H1 (cell line): Measurements from ENCODE around the gene DNAL4. TPM values are rescaled to one million over a fixed set of nuclear protein-coding genes. Genes with fewer than 3 reads are reported as not detected.

Source experiments
- CTCF ChIA-PET: fragments of 300-600 bp; sonication (Branson Sonifier 250); formaldehyde crosslinking; loops from one replicate; lab custom pipeline; 2021; ENCODE audit not compliant: partially characterized antibody; lab: Charles Lee
- POLR2A ChIA-PET: fragments of 300-600 bp; sonication (Branson Sonifier 250); formaldehyde crosslinking; loops from one replicate; lab custom pipeline; 2021; ENCODE audit warnings: inconsistent platforms; ENCODE audit not compliant: partially characterized antibody; lab: Charles Lee
- DNase-seq, 2 experiments: peaks; one replicate each; pipeline versions ENCODE4 v3.0.0 to v3.0.0-alpha.2; 2010 to 2022; ENCODE audit warnings: low spot score in 2 of 2, low read depth in 1 of 2, mixed read lengths in 1 of 2
- FAIRE-seq: peaks from 2 replicates; lab custom pipeline; 2011; peaks lifted over from hg19 to GRCh38; lab: Jason Lieb, UNC
- H2AFZ ChIP-seq: 2 replicates; pipeline ENCODE4 v1.8.1; 2012; ENCODE audit warnings: low read length, inconsistent platforms
- H2AK5ac ChIP-seq: 2 replicates; pipeline ENCODE4 v1.6.1; 2013; ENCODE audit warnings: low read depth, low read length
- H2BK120ac ChIP-seq: replicated peaks from 2 replicates; pipeline ENCODE3; 2013; ENCODE audit warnings: low read depth, low read length, inconsistent platforms
- H2BK12ac ChIP-seq: 2 replicates; pipeline ENCODE4 v1.6.1; 2013; ENCODE audit warnings: low read depth, low read length
- H2BK15ac ChIP-seq: 2 replicates; pipeline ENCODE4 v1.6.1; 2013; ENCODE audit warnings: low read length
- H2BK20ac ChIP-seq: 2 replicates; pipeline ENCODE4 v1.6.1; 2013; ENCODE audit warnings: low read length
- H2BK5ac ChIP-seq: 2 replicates; pipeline ENCODE4 v1.6.1; 2013; ENCODE audit warnings: low read depth, low read length
- H3K14ac ChIP-seq: 2 replicates; pipeline ENCODE4 v1.6.1; 2013; ENCODE audit warnings: inconsistent platforms; ENCODE audit not compliant: insufficient read length
- H3K18ac ChIP-seq: 2 replicates; pipeline ENCODE4 v1.6.1; 2013; ENCODE audit warnings: low read length; ENCODE audit errors: extremely low read depth
- H3K23ac ChIP-seq: 2 replicates; pipeline ENCODE4 v1.6.1; 2013; ENCODE audit warnings: inconsistent platforms; ENCODE audit not compliant: insufficient read length
- H3K23me2 ChIP-seq: 2 replicates; pipeline ENCODE4 v1.6.1; 2013; ENCODE audit warnings: low read depth, low read length
- H3K27ac ChIP-seq: 2 replicates; pipeline ENCODE4 v1.6.1; 2011; ENCODE audit warnings: low read depth, low read length, inconsistent platforms
- H3K27me3 ChIP-seq, 4 experiments: replicated peaks in 1 of 4; 1 replicate in 1 of 4; 2 replicates in 3 of 4; pipeline versions ENCODE4 v1.6.1 to v1.8.1; 2011 to 2013; ENCODE audit warnings: low read length in 3 of 4, mild to moderate bottlenecking in 3 of 4, inconsistent platforms in 2 of 4, mixed read lengths in 2 of 4, moderate library complexity in 1 of 4; ENCODE audit not compliant: control insufficient read depth in 3 of 4, insufficient read depth in 3 of 4; ENCODE audit errors: extremely low read depth in 1 of 4
- H3K36me3 ChIP-seq, 4 experiments: 2 replicates each; pipeline versions ENCODE4 v1.6.1 to v1.8.1; 2011 to 2013; ENCODE audit warnings: mild to moderate bottlenecking in 4 of 4, low read length in 3 of 4, moderate library complexity in 2 of 4, control low read depth in 1 of 4, inconsistent platforms in 1 of 4; ENCODE audit not compliant: insufficient read depth in 4 of 4, control insufficient read depth in 2 of 4
- H3K4ac ChIP-seq: replicated peaks from 2 replicates; pipeline ENCODE3; 2013; ENCODE audit warnings: low read length, low read depth, mixed read lengths, inconsistent platforms; ENCODE audit not compliant: insufficient read length
- H3K4me1 ChIP-seq, 4 experiments: replicated peaks in 1 of 4; 1 replicate in 1 of 4; 2 replicates in 3 of 4; pipeline versions ENCODE4 v1.6.1 to v1.8.1; 2011 to 2013; ENCODE audit warnings: low read length in 3 of 4, inconsistent platforms in 2 of 4, mixed read lengths in 1 of 4; ENCODE audit not compliant: insufficient read depth in 4 of 4, control insufficient read depth in 3 of 4
- H3K4me2 ChIP-seq, 2 experiments: 2 replicates each; pipeline versions ENCODE4 v1.6.1 to v1.8.1; 2011 to 2013; ENCODE audit warnings: low read depth in 2 of 2, low read length in 2 of 2, control low read depth in 1 of 2, inconsistent platforms in 1 of 2, mild to moderate bottlenecking in 1 of 2; ENCODE audit not compliant: insufficient read depth in 1 of 2
- H3K4me3 ChIP-seq, 4 experiments: fragments of 200-600, 300-600 bp in 1 of 4; sonication (generic), shearing (Covaris generic), sonication (Bioruptor Twin) in 1 of 4; 2 replicates each; pipeline versions ENCODE4 v1.5.1 to v1.8.1; 2011 to 2016; ENCODE audit warnings: low read length in 4 of 4, low read depth in 3 of 4, control low read depth in 2 of 4, inconsistent platforms in 2 of 4, mild to moderate bottlenecking in 2 of 4, mixed read lengths in 1 of 4, moderate library complexity in 1 of 4; ENCODE audit not compliant: insufficient read depth in 2 of 4; ENCODE audit errors: extremely low read depth in 1 of 4
- H3K56ac ChIP-seq: replicated peaks from 2 replicates; pipeline ENCODE3; 2013; ENCODE audit warnings: low read depth, mild to moderate bottlenecking, mixed read lengths, low read length, inconsistent platforms; ENCODE audit not compliant: insufficient read length
- H3K79me1 ChIP-seq: 2 replicates; pipeline ENCODE4 v1.6.1; 2013; ENCODE audit warnings: low read depth, low read length, control low read depth
- H3K79me2 ChIP-seq, 2 experiments: 2 replicates each; pipeline versions ENCODE4 v1.6.1 to v1.8.1; 2012 to 2013; ENCODE audit warnings: low read length in 2 of 2, mild to moderate bottlenecking in 2 of 2, inconsistent platforms in 1 of 2; ENCODE audit not compliant: insufficient read depth in 2 of 2, control insufficient read depth in 1 of 2
- H3K9ac ChIP-seq, 4 experiments: replicated peaks in 1 of 4; 1 replicate in 1 of 4; 2 replicates in 3 of 4; pipeline versions ENCODE4 v1.6.1 to v1.8.1; 2011 to 2013; ENCODE audit warnings: low read depth in 3 of 4, low read length in 3 of 4, control low read depth in 2 of 4, mild to moderate bottlenecking in 2 of 4, moderate library complexity in 2 of 4, inconsistent platforms in 1 of 4; ENCODE audit errors: extremely low read depth in 1 of 4
- H3K9me3 ChIP-seq, 2 experiments: 2 replicates each; pipeline versions ENCODE4 v1.6.1 to v1.8.1; 2012 to 2013; ENCODE audit warnings: mild to moderate bottlenecking in 2 of 2, moderate library complexity in 2 of 2, control low read depth in 1 of 2, inconsistent platforms in 1 of 2, low read depth in 1 of 2, low read length in 1 of 2, mixed read lengths in 1 of 2; ENCODE audit not compliant: insufficient read depth in 2 of 2
- H4K20me1 ChIP-seq, 2 experiments: replicated peaks in 1 of 2; 2 replicates each; pipeline versions ENCODE3 to v1.8.1; 2011 to 2013; ENCODE audit warnings: inconsistent platforms in 2 of 2, low read length in 2 of 2, mild to moderate bottlenecking in 1 of 2; ENCODE audit not compliant: insufficient read depth in 2 of 2, control insufficient read depth in 1 of 2
- H4K5ac ChIP-seq: 2 replicates; pipeline ENCODE4 v1.6.1; 2013; ENCODE audit warnings: low read length, low read depth, mixed read lengths, inconsistent platforms; ENCODE audit not compliant: insufficient read length
- H4K8ac ChIP-seq: 2 replicates; pipeline ENCODE4 v1.8.0; 2013; ENCODE audit warnings: mild to moderate bottlenecking, moderate library complexity, low read length, inconsistent platforms; ENCODE audit not compliant: insufficient read depth; ENCODE audit errors: extremely low read depth
- H4K91ac ChIP-seq: replicated peaks from 2 replicates; pipeline ENCODE3; 2013; ENCODE audit warnings: low read length, mixed read lengths, inconsistent platforms; ENCODE audit not compliant: insufficient read length
- CEBPB ChIP-seq: IDR thresholded peaks from 2 replicates; pipeline ENCODE4 v1.6.1; 2012; ENCODE audit warnings: low read depth, low read length
- CHD1 ChIP-seq: IDR thresholded peaks from 2 replicates; pipeline ENCODE4 v1.6.1; 2012; ENCODE audit warnings: low read depth, low read length, improper control_type of control experiment
- CTBP2 ChIP-seq: IDR thresholded peaks from 2 replicates; pipeline ENCODE4 v1.7.0; 2011; ENCODE audit warnings: borderline replicate concordance, mild to moderate bottlenecking, moderate library complexity, mixed read lengths, low read length; ENCODE audit not compliant: insufficient read depth, insufficient read length
- EGR1 ChIP-seq: IDR thresholded peaks from 2 replicates; pipeline ENCODE4 v1.6.1; 2011; ENCODE audit warnings: low read depth, low read length, borderline replicate concordance
- KDM1A ChIP-seq: fragments of 200-600, 300-600 bp; sonication (generic); IDR thresholded peaks from 2 replicates; pipeline ENCODE4 v1.7.1; 2016; ENCODE audit warnings: mild to moderate bottlenecking, low read length, borderline replicate concordance
- KDM4A ChIP-seq: IDR thresholded peaks from one replicate; pipeline ENCODE4 v1.7.1; 2012; ENCODE audit warnings: low read depth, mild to moderate bottlenecking, moderate library complexity, low read length, inconsistent platforms; ENCODE audit not compliant: severe bottlenecking
- NRF1 ChIP-seq: IDR thresholded peaks from 2 replicates; pipeline ENCODE4 v1.6.1; 2011; ENCODE audit warnings: mild to moderate bottlenecking, low read depth, low read length, improper control_type of control experiment
- PHF8 ChIP-seq: fragments of 200-600 bp; sonication (generic); conservative IDR thresholded peaks from 2 replicates; pipeline ENCODE4 v1.7.1; 2012; ENCODE audit warnings: low read depth, mild to moderate bottlenecking, inconsistent platforms, low read length, moderate library complexity
- RAD21 ChIP-seq, 2 experiments: IDR thresholded peaks in 1 of 2; conservative IDR thresholded peaks in 1 of 2; 2 replicates each; pipeline ENCODE4 v1.6.1; 2011; ENCODE audit warnings: low read depth in 2 of 2, low read length in 2 of 2, improper control_type of control experiment in 1 of 2, inconsistent platforms in 1 of 2, mild to moderate bottlenecking in 1 of 2, moderate library complexity in 1 of 2
- RXRA ChIP-seq: IDR thresholded peaks from 2 replicates; pipeline ENCODE4 v1.6.1; 2011; ENCODE audit warnings: low read depth, mild to moderate bottlenecking, low read length, moderate library complexity; ENCODE audit not compliant: insufficient read depth
- SIRT6 ChIP-seq: IDR thresholded peaks from one replicate; pipeline ENCODE4 v1.7.1; 2012; ENCODE audit warnings: low read length, inconsistent platforms
- SIX5 ChIP-seq: IDR thresholded peaks from 2 replicates; pipeline ENCODE4 v1.6.1; 2011; ENCODE audit warnings: mild to moderate bottlenecking, low read depth, low read length
- SRF ChIP-seq: IDR thresholded peaks from 2 replicates; pipeline ENCODE4 v1.6.1; 2011; ENCODE audit warnings: mild to moderate bottlenecking, low read depth, low read length, moderate library complexity
- WGBS, 2 experiments: shearing (Covaris generic) in 1 of 2; methylation state at CpG; one replicate each; pipeline versions ENCODE4 v1.1.6 to v1.1.7; 2013 to 2015; ENCODE audit warnings: low lambda C conversion rate in 2 of 2, mixed read lengths in 2 of 2, inconsistent platforms in 1 of 2, low coverage in 1 of 2, missing lambda C conversion rate in 1 of 2; ENCODE audit not compliant: insufficient replicate concordance in 2 of 2, insufficient coverage in 1 of 2, insufficient read length in 1 of 2; ENCODE audit errors: extremely low coverage in 1 of 2, missing lambda C conversion rate in 1 of 2; 5-methylcytosine and 5-hydroxymethylcytosine counted together
- polyA plus RNA-seq, 7 experiments: library from polyadenylated mRNA; depleted of rRNA in 3 of 7; stranded (reverse) in 5 of 7; unstranded in 2 of 7; fragments of >200 nt in 5 of 7; fragments of 200-250 nt in 2 of 7; gene quantifications; 1 replicate in 5 of 7; 2 replicates in 1 of 7; 4 replicates in 1 of 7; pipeline versions ENCODE4 v1.2.1 to v1.2.3, GENCODE V29; 2011 to 2013; ENCODE audit warnings: missing spikeins in 2 of 7, mixed read lengths in 2 of 7
- total RNA-seq: library from RNA; stranded (reverse); fragmentation: NEBNext Ultra II Directional; extraction: Animal tissue kit (Norgen Biotek cat#: 25700); gene quantifications from 2 replicates; pipeline ENCODE4 v1.2.1, GENCODE V29; 2021

DNAL4 gene
- total and polyA plus RNA-seq, 2 of the 8 experiments (the other 6 are each of a cell fraction or from before 2014, with no cell fraction given): 8.8 to 14.0 TPM

DNA sequence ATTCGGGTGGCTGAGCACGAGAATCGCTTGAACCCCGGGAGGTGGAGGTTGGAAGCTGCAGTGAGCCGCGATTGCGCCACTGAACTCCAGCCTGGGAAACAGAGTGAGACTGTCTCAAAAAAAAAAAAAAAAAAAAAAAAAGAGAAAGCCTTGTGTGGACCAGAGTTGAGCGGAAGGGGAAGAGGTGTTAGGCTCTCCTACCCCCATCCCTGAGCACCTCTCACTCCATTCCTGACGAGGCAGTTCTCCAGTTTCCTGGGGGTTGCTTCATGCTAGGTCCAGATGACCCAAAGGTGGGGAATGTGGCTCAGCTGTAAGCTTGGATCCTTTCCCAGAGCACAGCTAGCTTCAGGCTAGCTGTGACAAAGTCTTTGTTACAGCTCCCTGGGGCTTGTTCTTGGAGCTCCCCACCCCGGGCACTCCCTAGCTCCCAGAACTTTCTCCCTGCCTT lies 8.8 kb upstream of the DNAL4 start:
- H3K18ac ChIP-seq: peak overlapping the region; percentile 98
- peak overlapping the region; percentile 11; the same call in 1 of the 2 replicates for H4K8ac ChIP-seq
- H3K4me3 ChIP-seq: peak overlapping the region; percentile 45 to 63 (median 54)
- peaks cover 2% of the 10 kb centered on the region in 2 experiments; a peak in 2 of 4 replicates for H3K9me3 ChIP-seq
- no peak for TF ChIP-seq SRF
- no peak for TF ChIP-seq NRF1
- no peak for TF ChIP-seq SIX5
- TF ChIP-seq RXRA: no peak
- no peak for TF ChIP-seq RAD21 (IDR thresholded peaks at IDR 0.05 in 1 of 2, conservative IDR thresholded peaks at IDR 0.05 in 1 of 2; ENCODE audit: low read depth in 2 of 2, low read length in 2 of 2)
- peak; percentile 31 for TF ChIP-seq KDM4A
- TF ChIP-seq PHF8: no peak
- no peak for TF ChIP-seq KDM1A
- no peak for TF ChIP-seq CHD1
- 0 out of 2 replicates have a peak, but pooled peaks have one; percentile 30 for TF ChIP-seq EGR1
- no peak for TF ChIP-seq SIRT6
- peak; percentile 33; the same call in 1 of the 2 replicates for TF ChIP-seq CEBPB
- TF ChIP-seq CTBP2: no peak
- H2AK5ac ChIP-seq: no peak overlapping the region
- no peak overlapping the region for H3K23ac ChIP-seq
- peak overlapping the region; percentile 98; the same call in 1 of the 2 replicates for H2AFZ ChIP-seq
- H3K56ac ChIP-seq: no peak overlapping the region
- H4K20me1 ChIP-seq: no peaks in the 10 kb centered on the region
- FAIRE-seq (no peak), DNase-seq (peak in 1 of 2 experiments; percentile 52)
- H3K9ac ChIP-seq: peak overlapping the region in 1 of 4 experiments; percentile 40; a peak in 1 of 7 replicates
- no peak overlapping the region; the same call in 1 of the 2 replicates for H2BK5ac ChIP-seq
- no peaks in the 10 kb centered on the region for H3K79me2 ChIP-seq
- H3K4me1 ChIP-seq: peaks cover 0 to 3% (median 0%) of the 10 kb centered on the region in 4 experiments; a peak in 2 of 7 replicates
- H4K91ac ChIP-seq: peak overlapping the region; percentile 98
- H3K27me3 ChIP-seq: peaks cover 0 to 8% (median 4%) of the 10 kb centered on the region in 4 experiments; a peak in 3 of 7 replicates
- peak overlapping the region; percentile 90; the same call in 1 of the 2 replicates for H2BK12ac ChIP-seq
- H2BK120ac ChIP-seq: peak overlapping the region; percentile 25
- peak overlapping the region; percentile 97; the same call in 1 of the 2 replicates for H2BK15ac ChIP-seq
- no peaks in the 10 kb centered on the region for H3K79me1 ChIP-seq
- peak overlapping the region; percentile 82; the same call in 1 of the 2 replicates for H2BK20ac ChIP-seq
- no peak overlapping the region for H4K5ac ChIP-seq
- peaks cover 2% of the 10 kb centered on the region for H3K23me2 ChIP-seq
- H3K27ac ChIP-seq: no peak overlapping the region
- CTCF ChIA-PET: interaction anchor here (1.0 to 2.1 kb wide), 2 partner anchors 33 to 34 kb away, joined by 4 to 10 read pairs; no protein-coding TSS in a partner anchor
- WGBS, 2 experiments: 31% methylated on average over 10 of the region's 10 CpGs; no CpG with 5 or more reads in 1 of the 2 experiments
- H3K36me3 ChIP-seq: no peaks in the 10 kb centered on the region
- H3K14ac ChIP-seq: no peak overlapping the region
- POLR2A ChIA-PET: interaction anchor here (0.6 kb wide), 1 partner anchor 15 kb away, joined by 3 read pairs; no protein-coding TSS in a partner anchor
- no peak overlapping the region for H3K4ac ChIP-seq
- H3K4me2 ChIP-seq: peak overlapping the region; percentile 79 to 97
